ENCODE data around the gene LAMA3. TPM values are rescaled to one million over a fixed set of nuclear protein-coding genes. Genes with fewer than 3 reads are reported as not detected.

The LAMA3 gene
- total RNA-seq, 1 experiment from 2014 or later, result 34.6 TPM

- no peaks in the 10 kb centered on the region for H3K9me3 Mint-ChIP-seq (ENCODE audit: unreplicated experiment)
These were observed 103.8 kb downstream of the LAMA3 start for GRCh38 chr18:23793051-23793450.

GRCh38 chr18:23793985-23794867 is 105.0 kb downstream of the LAMA3 start:
- Histone ChIP-seq H3K36me3 (ENCODE audit: control insufficient read depth, insufficient read depth, low read length) (no peaks in the 10 kb centered on the region), H3K4me3 (ENCODE audit: low read depth, low read length) (no peak overlapping the region), H3K9me3 (no peaks in the 10 kb centered on the region), H3K4me1 (peaks cover 12% of the 10 kb centered on the region), H3K27me3 (replicated peaks; ENCODE audit: control insufficient read depth, insufficient read depth, low read length) (no peaks in the 10 kb centered on the region)
- peak; percentile 11 to 42 for DNase-seq
- no peak overlapping the region for H3K27ac Mint-ChIP-seq (ENCODE audit: unreplicated experiment)
- H3K36me3 Mint-ChIP-seq (ENCODE audit: insufficient read depth, unreplicated experiment), result peaks cover 7% of the 10 kb centered on the region
- no peak overlapping the region for H3K4me3 Mint-ChIP-seq (ENCODE audit: unreplicated experiment)
- H3K9me3 Mint-ChIP-seq (ENCODE audit: unreplicated experiment), result no peaks in the 10 kb centered on the region
- H3K27me3 Mint-ChIP-seq (ENCODE audit: insufficient read depth, unreplicated experiment), result no peaks in the 10 kb centered on the region
- H3K4me1 Mint-ChIP-seq (ENCODE audit: low read depth, unreplicated experiment), result peaks cover 17% of the 10 kb centered on the region
- ChIA-PET POLR2A (no interaction called here), CTCF (no interaction called here)
- TF ChIP-seq CTCF (IDR thresholded peaks at IDR 0.05; ENCODE audit: insufficient read depth in 1 of 2, low read depth in 1 of 2, low read length in 1 of 2, severe bottlenecking in 1 of 2, unreplicated experiment in 1 of 2), result no peak
- intact Hi-C loops (cut with micrococcal nuclease; ENCODE audit: unreplicated experiment), result no loop called here
- no TSS peak for BruUV-seq (replicated peaks)

More at GRCh38 chr18:23793051-23793450, 103.8 kb downstream of the LAMA3 start:
- TF ChIP-seq CTCF (IDR thresholded peaks at IDR 0.05; ENCODE audit: insufficient read depth in 1 of 2, low read depth in 1 of 2, low read length in 1 of 2, severe bottlenecking in 1 of 2, unreplicated experiment in 1 of 2), result no peak
- intact Hi-C loops (cut with micrococcal nuclease; ENCODE audit: unreplicated experiment), result no loop called here
- H3K36me3 Mint-ChIP-seq (ENCODE audit: insufficient read depth, unreplicated experiment), result peaks cover 7% of the 10 kb centered on the region
- H3K27ac Mint-ChIP-seq (ENCODE audit: unreplicated experiment), result peak overlapping the region; percentile 42
- H3K4me1 Mint-ChIP-seq (ENCODE audit: low read depth, unreplicated experiment), result peaks cover 17% of the 10 kb centered on the region
- no peak overlapping the region for H3K4me3 Mint-ChIP-seq (ENCODE audit: unreplicated experiment)
- ChIA-PET CTCF (no interaction called here), POLR2A (no interaction called here)
- no peaks in the 10 kb centered on the region for H3K27me3 ChIP-seq (replicated peaks; ENCODE audit: control insufficient read depth, insufficient read depth, low read length)
- no peaks in the 10 kb centered on the region for H3K9me3 ChIP-seq
- DNase-seq, result peak; percentile 17 to 38
- peaks cover 12% of the 10 kb centered on the region for H3K4me1 ChIP-seq
- no peak overlapping the region for H3K4me3 ChIP-seq (ENCODE audit: low read depth, low read length)
- no TSS peak for BruUV-seq (replicated peaks)
- no peaks in the 10 kb centered on the region for H3K27me3 Mint-ChIP-seq (ENCODE audit: insufficient read depth, unreplicated experiment)
- no peaks in the 10 kb centered on the region for H3K36me3 ChIP-seq (ENCODE audit: control insufficient read depth, insufficient read depth, low read length)

- no peak for TF ChIP-seq CTCF (IDR thresholded peaks at IDR 0.05; ENCODE audit: insufficient read depth in 1 of 2, low read depth in 1 of 2, low read length in 1 of 2, severe bottlenecking in 1 of 2, unreplicated experiment in 1 of 2)
- no TSS peak for BruUV-seq (replicated peaks)
- CTCF ChIA-PET, result no interaction called here
- Mint-ChIP-seq H3K9me3 (ENCODE audit: unreplicated experiment) (no peaks in the 10 kb centered on the region), H3K36me3 (ENCODE audit: insufficient read depth, unreplicated experiment) (no peaks in the 10 kb centered on the region), H3K4me1 (ENCODE audit: low read depth, unreplicated experiment) (peaks cover 6% of the 10 kb centered on the region), H3K27ac (ENCODE audit: unreplicated experiment) (no peak overlapping the region), H3K4me3 (ENCODE audit: unreplicated experiment) (no peak overlapping the region), H3K27me3 (ENCODE audit: insufficient read depth, unreplicated experiment) (no peaks in the 10 kb centered on the region)
- Histone ChIP-seq H3K27me3 (replicated peaks; ENCODE audit: control insufficient read depth, insufficient read depth, low read length) (no peaks in the 10 kb centered on the region), H3K4me3 (ENCODE audit: low read depth, low read length) (no peak overlapping the region), H3K36me3 (ENCODE audit: control insufficient read depth, insufficient read depth, low read length) (no peaks in the 10 kb centered on the region), H3K4me1 (peaks cover 4% of the 10 kb centered on the region), H3K9me3 (no peaks in the 10 kb centered on the region)
- intact Hi-C loops (cut with micrococcal nuclease; ENCODE audit: unreplicated experiment), result no loop called here
- no peak for DNase-seq
- POLR2A ChIA-PET, result no interaction called here
These were observed 109.0 kb downstream of the LAMA3 start for GRCh38 chr18:23798249-23798648.
